Glomerular visceral epithelial cell (primary cell): ENCODE results near the gene STXBP5.

Experiments used
- DNase-seq: peaks from one replicate; pipeline ENCODE4 v3.0.0-alpha.2; 2016; ENCODE audit errors: extremely low spot score

The STXBP5 gene

GRCh38 chr6:147434516-147434915 is 230.3 kb downstream of the STXBP5 start:
- DNase-seq, result no peak

- no peak for DNase-seq
Measured at GRCh38 chr6:147437615-147438014, 233.4 kb downstream of the STXBP5 start.

- no peak for DNase-seq
Measured at GRCh38 chr6:147438758-147439528, 234.7 kb downstream of the STXBP5 start.
